ENCODE results near the gene PTPRK. TPM values are rescaled to one million over a fixed set of nuclear protein-coding genes. Genes with fewer than 3 reads are reported as not detected.

The PTPRK gene
- total and polyA plus RNA-seq, 2 experiments from 2014 or later, result 26.9 to 56.4 TPM

GRCh38 chr6:128371136-128371535 lies 149.3 kb downstream of the PTPRK start:
- Histone ChIP-seq H3K4me1 (ENCODE audit: insufficient read depth) (peaks cover 13% of the 10 kb centered on the region), H2AFZ (no peak overlapping the region), H3K4me3 (no peak overlapping the region), H3K79me2 (replicated peaks; ENCODE audit: insufficient read depth) (peaks cover 26% of the 10 kb centered on the region), H3K27me3 (ENCODE audit: insufficient read depth) (no peaks in the 10 kb centered on the region), H3K36me3 (ENCODE audit: insufficient read depth) (no peaks in the 10 kb centered on the region; the same call in 1 of the 2 replicates), H4K20me1 (replicated peaks; ENCODE audit: insufficient read depth) (no peaks in the 10 kb centered on the region), H3F3A (replicated peaks; ENCODE audit: low read depth) (no peaks in the 10 kb centered on the region), H3K9me2 (ENCODE audit: insufficient read depth) (no peaks in the 10 kb centered on the region; the same call in 1 of the 2 replicates), H3K27ac (ENCODE audit: low read depth) (no peak overlapping the region), H3K4me2 (no peak overlapping the region)
- peaks cover 2% of the 10 kb centered on the region for H3K27me3 Mint-ChIP-seq (ENCODE audit: insufficient read depth, low read depth, poor library complexity)
- peaks cover 12% of the 10 kb centered on the region for H3K9me3 Mint-ChIP-seq
- DNase-seq (ENCODE audit: low spot score), result no peak
- peaks cover 9% of the 10 kb centered on the region; the same call in 2 of the 3 replicates for H3K4me1 Mint-ChIP-seq
- ATAC-seq, result no peak
- TF ChIP-seq STAT1 (IDR thresholded peaks at IDR 0.05; ENCODE audit: unreplicated experiment) (no peak), NANOG (IDR thresholded peaks at IDR 0.05; ENCODE audit: borderline replicate concordance) (no peak), EZH2 (IDR thresholded peaks at IDR 0.05; ENCODE audit: low read depth, unreplicated experiment) (no peak)
- H3K27ac Mint-ChIP-seq, result no peak overlapping the region; the same call in 1 of the 2 replicates
- H3K36me3 Mint-ChIP-seq (ENCODE audit: low read depth), result peaks cover 20% of the 10 kb centered on the region
- H3K4me3 Mint-ChIP-seq, result no peak overlapping the region

DNA sequence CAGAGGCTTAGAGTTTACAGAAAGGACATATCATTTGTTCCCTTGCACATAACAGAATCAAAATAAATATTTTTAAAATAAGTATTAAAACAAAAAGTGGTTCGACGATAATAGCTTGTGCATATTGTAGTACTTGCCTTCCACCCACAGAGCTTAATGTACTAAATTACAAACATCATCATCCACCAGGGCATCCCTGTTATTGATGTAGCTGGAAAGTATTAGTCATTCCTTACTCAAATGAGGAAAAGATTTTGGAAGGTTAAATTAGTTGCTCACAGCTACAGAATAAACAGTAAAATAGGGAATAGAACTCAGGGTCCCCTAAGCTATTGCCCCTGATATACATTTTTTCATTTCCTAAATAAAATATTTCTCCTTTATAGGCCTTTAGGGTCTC lies 150.3 kb downstream of the PTPRK start:
- Mint-ChIP-seq H3K4me1 (peaks cover 9% of the 10 kb centered on the region; the same call in 2 of the 3 replicates), H3K4me3 (no peak overlapping the region), H3K27me3 (ENCODE audit: insufficient read depth, low read depth, poor library complexity) (no peaks in the 10 kb centered on the region), H3K36me3 (ENCODE audit: low read depth) (peaks cover 10% of the 10 kb centered on the region), H3K27ac (no peak overlapping the region), H3K9me3 (peaks cover 1% of the 10 kb centered on the region)
- DNase-seq (ENCODE audit: low spot score), result no peak
- Histone ChIP-seq H3K4me1 (ENCODE audit: insufficient read depth) (peaks cover 13% of the 10 kb centered on the region), H3K36me3 (ENCODE audit: insufficient read depth) (no peaks in the 10 kb centered on the region; the same call in 1 of the 2 replicates), H4K20me1 (replicated peaks; ENCODE audit: insufficient read depth) (no peaks in the 10 kb centered on the region), H3K79me2 (replicated peaks; ENCODE audit: insufficient read depth) (peaks cover 27% of the 10 kb centered on the region), H2AFZ (no peak overlapping the region), H3K4me3 (no peak overlapping the region), H3K4me2 (no peak overlapping the region), H3K9me2 (ENCODE audit: insufficient read depth) (no peaks in the 10 kb centered on the region; the same call in 1 of the 2 replicates), H3K27me3 (ENCODE audit: insufficient read depth) (no peaks in the 10 kb centered on the region), H3K27ac (ENCODE audit: low read depth) (no peak overlapping the region), H3F3A (replicated peaks; ENCODE audit: low read depth) (no peaks in the 10 kb centered on the region)
- no peak for ATAC-seq
- no peak for TF ChIP-seq ZNF331 (CRISPR knock-in tag; IDR thresholded peaks at IDR 0.05; ENCODE audit: low read depth)
- TF ChIP-seq STAT1 (IDR thresholded peaks at IDR 0.05; ENCODE audit: unreplicated experiment), result no peak
- TF ChIP-seq, protein P1, sequence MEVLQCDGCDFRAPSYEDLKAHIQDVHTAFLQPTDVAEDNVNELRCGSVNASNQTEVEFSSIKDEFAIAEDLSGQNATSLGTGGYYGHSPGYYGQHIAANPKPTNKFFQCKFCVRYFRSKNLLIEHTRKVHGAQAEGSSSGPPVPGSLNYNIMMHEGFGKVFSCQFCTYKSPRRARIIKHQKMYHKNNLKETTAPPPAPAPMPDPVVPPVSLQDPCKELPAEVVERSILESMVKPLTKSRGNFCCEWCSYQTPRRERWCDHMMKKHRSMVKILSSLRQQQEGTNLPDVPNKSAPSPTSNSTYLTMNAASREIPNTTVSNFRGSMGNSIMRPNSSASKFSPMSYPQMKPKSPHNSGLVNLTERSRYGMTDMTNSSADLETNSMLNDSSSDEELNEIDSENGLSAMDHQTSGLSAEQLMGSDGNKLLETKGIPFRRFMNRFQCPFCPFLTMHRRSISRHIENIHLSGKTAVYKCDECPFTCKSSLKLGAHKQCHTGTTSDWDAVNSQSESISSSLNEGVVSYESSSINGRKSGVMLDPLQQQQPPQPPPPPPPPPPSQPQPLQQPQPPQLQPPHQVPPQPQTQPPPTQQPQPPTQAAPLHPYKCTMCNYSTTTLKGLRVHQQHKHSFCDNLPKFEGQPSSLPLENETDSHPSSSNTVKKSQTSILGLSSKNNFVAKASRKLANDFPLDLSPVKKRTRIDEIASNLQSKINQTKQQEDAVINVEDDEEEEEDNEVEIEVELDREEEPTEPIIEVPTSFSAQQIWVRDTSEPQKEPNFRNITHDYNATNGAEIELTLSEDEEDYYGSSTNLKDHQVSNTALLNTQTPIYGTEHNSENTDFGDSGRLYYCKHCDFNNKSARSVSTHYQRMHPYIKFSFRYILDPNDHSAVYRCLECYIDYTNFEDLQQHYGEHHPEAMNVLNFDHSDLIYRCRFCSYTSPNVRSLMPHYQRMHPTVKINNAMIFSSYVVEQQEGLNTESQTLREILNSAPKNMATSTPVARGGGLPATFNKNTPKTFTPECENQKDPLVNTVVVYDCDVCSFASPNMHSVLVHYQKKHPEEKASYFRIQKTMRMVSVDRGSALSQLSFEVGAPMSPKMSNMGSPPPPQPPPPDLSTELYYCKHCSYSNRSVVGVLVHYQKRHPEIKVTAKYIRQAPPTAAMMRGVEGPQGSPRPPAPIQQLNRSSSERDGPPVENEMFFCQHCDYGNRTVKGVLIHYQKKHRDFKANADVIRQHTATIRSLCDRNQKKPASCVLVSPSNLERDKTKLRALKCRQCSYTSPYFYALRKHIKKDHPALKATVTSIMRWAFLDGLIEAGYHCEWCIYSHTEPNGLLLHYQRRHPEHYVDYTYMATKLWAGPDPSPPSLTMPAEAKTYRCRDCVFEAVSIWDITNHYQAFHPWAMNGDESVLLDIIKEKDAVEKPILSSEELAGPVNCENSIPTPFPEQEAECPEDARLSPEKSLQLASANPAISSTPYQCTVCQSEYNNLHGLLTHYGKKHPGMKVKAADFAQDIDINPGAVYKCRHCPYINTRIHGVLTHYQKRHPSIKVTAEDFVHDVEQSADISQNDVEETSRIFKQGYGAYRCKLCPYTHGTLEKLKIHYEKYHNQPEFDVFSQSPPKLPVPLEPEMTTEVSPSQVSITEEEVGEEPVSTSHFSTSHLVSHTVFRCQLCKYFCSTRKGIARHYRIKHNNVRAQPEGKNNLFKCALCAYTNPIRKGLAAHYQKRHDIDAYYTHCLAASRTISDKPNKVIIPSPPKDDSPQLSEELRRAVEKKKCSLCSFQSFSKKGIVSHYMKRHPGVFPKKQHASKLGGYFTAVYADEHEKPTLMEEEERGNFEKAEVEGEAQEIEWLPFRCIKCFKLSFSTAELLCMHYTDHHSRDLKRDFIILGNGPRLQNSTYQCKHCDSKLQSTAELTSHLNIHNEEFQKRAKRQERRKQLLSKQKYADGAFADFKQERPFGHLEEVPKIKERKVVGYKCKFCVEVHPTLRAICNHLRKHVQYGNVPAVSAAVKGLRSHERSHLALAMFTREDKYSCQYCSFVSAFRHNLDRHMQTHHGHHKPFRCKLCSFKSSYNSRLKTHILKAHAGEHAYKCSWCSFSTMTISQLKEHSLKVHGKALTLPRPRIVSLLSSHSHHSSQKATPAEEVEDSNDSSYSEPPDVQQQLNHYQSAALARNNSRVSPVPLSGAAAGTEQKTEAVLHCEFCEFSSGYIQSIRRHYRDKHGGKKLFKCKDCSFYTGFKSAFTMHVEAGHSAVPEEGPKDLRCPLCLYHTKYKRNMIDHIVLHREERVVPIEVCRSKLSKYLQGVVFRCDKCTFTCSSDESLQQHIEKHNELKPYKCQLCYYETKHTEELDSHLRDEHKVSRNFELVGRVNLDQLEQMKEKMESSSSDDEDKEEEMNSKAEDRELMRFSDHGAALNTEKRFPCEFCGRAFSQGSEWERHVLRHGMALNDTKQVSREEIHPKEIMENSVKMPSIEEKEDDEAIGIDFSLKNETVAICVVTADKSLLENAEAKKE (CRISPR knock-in tag; IDR thresholded peaks at IDR 0.05), result no peak
- no peak for TF ChIP-seq ZNF114 (CRISPR knock-in tag; IDR thresholded peaks at IDR 0.05)
- TF ChIP-seq, protein P2, sequence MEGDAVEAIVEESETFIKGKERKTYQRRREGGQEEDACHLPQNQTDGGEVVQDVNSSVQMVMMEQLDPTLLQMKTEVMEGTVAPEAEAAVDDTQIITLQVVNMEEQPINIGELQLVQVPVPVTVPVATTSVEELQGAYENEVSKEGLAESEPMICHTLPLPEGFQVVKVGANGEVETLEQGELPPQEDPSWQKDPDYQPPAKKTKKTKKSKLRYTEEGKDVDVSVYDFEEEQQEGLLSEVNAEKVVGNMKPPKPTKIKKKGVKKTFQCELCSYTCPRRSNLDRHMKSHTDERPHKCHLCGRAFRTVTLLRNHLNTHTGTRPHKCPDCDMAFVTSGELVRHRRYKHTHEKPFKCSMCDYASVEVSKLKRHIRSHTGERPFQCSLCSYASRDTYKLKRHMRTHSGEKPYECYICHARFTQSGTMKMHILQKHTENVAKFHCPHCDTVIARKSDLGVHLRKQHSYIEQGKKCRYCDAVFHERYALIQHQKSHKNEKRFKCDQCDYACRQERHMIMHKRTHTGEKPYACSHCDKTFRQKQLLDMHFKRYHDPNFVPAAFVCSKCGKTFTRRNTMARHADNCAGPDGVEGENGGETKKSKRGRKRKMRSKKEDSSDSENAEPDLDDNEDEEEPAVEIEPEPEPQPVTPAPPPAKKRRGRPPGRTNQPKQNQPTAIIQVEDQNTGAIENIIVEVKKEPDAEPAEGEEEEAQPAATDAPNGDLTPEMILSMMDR (conservative IDR thresholded peaks at IDR 0.05; ENCODE audit: low read depth in 2 of 2), result no peak
- TF ChIP-seq EZH2 (IDR thresholded peaks at IDR 0.05; ENCODE audit: low read depth, unreplicated experiment), result no peak
- TF ChIP-seq NANOG (IDR thresholded peaks at IDR 0.05; ENCODE audit: borderline replicate concordance), result no peak
- TF ChIP-seq REST (IDR thresholded peaks at IDR 0.05; ENCODE audit: unreplicated experiment), result no peak
